DND-41 (cell line): ENCODE results near the gene IGF2.

ENCODE experiments used
- EZH2 ChIP-seq: IDR thresholded peaks from 3 replicates; pipeline ENCODE4 v1.6.1; 2012; ENCODE audit warnings: borderline replicate concordance, low read depth, mild to moderate bottlenecking, moderate library complexity, low read length, inconsistent platforms; ENCODE audit not compliant: severe bottlenecking
- TF ChIP-seq, protein P1 (sequence below): IDR thresholded peaks from 2 replicates; pipeline ENCODE4 v1.5.1; 2012; ENCODE audit warnings: borderline replicate concordance, low read length, moderate library complexity, mild to moderate bottlenecking; ENCODE audit not compliant: poor library complexity, severe bottlenecking; ENCODE audit errors: extremely low read depth

DNA sequence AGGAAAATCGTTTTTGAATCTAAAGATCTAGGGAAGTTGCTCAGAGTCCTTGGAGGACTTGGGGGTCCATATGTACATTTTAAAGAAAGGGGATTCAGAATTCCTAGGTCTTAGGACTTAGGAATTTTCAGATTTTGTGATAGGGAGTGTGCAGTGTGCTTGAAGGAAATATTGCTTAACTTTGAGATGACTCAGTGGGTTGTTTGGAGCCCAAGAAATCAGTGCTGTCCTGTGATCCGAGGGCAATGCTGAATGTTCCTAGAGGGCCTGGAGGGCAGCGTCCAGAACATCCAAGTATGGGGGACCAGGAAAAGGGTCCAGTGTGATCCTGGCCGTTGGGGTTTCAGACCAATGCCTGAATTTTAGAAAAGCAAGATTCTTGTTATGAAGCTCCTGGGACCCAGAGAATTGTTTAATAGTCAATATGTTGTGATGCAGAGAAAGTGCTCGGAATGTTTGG lies 3.1 kb upstream of the IGF2 start:
- TF ChIP-seq, protein P1, sequence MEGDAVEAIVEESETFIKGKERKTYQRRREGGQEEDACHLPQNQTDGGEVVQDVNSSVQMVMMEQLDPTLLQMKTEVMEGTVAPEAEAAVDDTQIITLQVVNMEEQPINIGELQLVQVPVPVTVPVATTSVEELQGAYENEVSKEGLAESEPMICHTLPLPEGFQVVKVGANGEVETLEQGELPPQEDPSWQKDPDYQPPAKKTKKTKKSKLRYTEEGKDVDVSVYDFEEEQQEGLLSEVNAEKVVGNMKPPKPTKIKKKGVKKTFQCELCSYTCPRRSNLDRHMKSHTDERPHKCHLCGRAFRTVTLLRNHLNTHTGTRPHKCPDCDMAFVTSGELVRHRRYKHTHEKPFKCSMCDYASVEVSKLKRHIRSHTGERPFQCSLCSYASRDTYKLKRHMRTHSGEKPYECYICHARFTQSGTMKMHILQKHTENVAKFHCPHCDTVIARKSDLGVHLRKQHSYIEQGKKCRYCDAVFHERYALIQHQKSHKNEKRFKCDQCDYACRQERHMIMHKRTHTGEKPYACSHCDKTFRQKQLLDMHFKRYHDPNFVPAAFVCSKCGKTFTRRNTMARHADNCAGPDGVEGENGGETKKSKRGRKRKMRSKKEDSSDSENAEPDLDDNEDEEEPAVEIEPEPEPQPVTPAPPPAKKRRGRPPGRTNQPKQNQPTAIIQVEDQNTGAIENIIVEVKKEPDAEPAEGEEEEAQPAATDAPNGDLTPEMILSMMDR, result no peak
- TF ChIP-seq EZH2, result no peak
